Fibroblast of skin of right biceps (primary cell): ENCODE results near the gene GNPDA1.

ENCODE experiments used
- DNase-seq: peaks from one replicate; pipeline ENCODE4 v3.0.0-alpha.2; 2013

The GNPDA1 gene

DNA sequence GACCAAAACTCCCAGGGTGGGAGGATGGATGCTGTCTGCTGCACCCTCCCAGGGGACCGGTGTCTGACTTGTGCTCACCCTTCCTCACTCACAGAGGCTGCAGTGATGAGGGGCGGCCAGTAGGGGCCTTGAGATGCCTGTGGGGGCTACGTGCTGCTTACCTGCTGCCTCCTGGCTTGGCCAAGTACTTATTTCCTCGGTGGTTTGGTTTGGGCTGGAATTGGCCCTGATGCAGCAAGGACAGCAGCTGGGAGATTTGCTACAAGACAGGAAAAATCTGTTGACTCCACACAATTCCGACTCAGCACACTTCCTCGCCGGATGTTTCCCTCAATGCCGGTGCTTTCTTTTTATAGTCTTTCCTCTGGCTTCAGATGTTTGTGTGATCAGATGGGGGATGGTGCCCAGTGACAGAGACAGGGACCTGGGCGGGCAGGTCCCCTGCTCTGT, 61.5 kb downstream of the GNPDA1 start:
- no peak for DNase-seq
